Measurements from ENCODE around the gene PPARA. TPM values are rescaled to one million over a fixed set of nuclear protein-coding genes. Genes with fewer than 3 reads are reported as not detected.

The PPARA gene
- total RNA-seq, 1 donor, result 22.1 TPM

GRCh38 chr22:46246178-46246577 lies 95.9 kb downstream of the PPARA start:
- H3K27me3 ChIP-seq (ENCODE audit: insufficient read depth, low read length), result no peaks in the 10 kb centered on the region
- H3K36me3 ChIP-seq (ENCODE audit: insufficient read depth, low read length), result peaks cover 5% of the 10 kb centered on the region
- no peaks in the 10 kb centered on the region for H3K9me3 ChIP-seq (ENCODE audit: low read depth, low read length)
- no peak overlapping the region for H3K27ac ChIP-seq (ENCODE audit: low read depth, low read length)
- peaks cover 7% of the 10 kb centered on the region for H3K4me1 ChIP-seq (ENCODE audit: insufficient read depth, low read length)
- TF ChIP-seq CTCF (IDR thresholded peaks at IDR 0.05; ENCODE audit: extremely low read depth, low read depth, low read length), result no peak
- H3K4me3 ChIP-seq (ENCODE audit: insufficient read depth, low read length), result no peak overlapping the region
- H4K20me1 ChIP-seq (ENCODE audit: insufficient read depth, low read length), result peaks cover 5% of the 10 kb centered on the region
- peak; percentile 75 for DNase-seq (ENCODE audit: insufficient read length, low spot score, missing footprints)
- H3K4me2 ChIP-seq (ENCODE audit: insufficient read depth, low read length), result no peak overlapping the region
- H2AFZ ChIP-seq (ENCODE audit: low read length), result no peak overlapping the region
- H3K79me2 ChIP-seq (ENCODE audit: insufficient read depth, low read length), result peaks cover 6% of the 10 kb centered on the region

GRCh38 chr22:46247443-46247975 lies 97.2 kb downstream of the PPARA start:
- Histone ChIP-seq H3K4me2 (ENCODE audit: insufficient read depth, low read length) (no peak overlapping the region), H3K36me3 (ENCODE audit: insufficient read depth, low read length) (peaks cover 3% of the 10 kb centered on the region), H3K27ac (ENCODE audit: low read depth, low read length) (no peak overlapping the region), H3K4me1 (ENCODE audit: insufficient read depth, low read length) (peaks cover 9% of the 10 kb centered on the region), H3K9me3 (ENCODE audit: low read depth, low read length) (no peaks in the 10 kb centered on the region), H3K27me3 (ENCODE audit: insufficient read depth, low read length) (no peaks in the 10 kb centered on the region), H4K20me1 (ENCODE audit: insufficient read depth, low read length) (peaks cover 5% of the 10 kb centered on the region), H3K79me2 (ENCODE audit: insufficient read depth, low read length) (peaks cover 6% of the 10 kb centered on the region), H3K4me3 (ENCODE audit: insufficient read depth, low read length) (no peak overlapping the region), H2AFZ (ENCODE audit: low read length) (no peak overlapping the region)
- DNase-seq (ENCODE audit: insufficient read length, low spot score, missing footprints), result no peak
- no peak for TF ChIP-seq CTCF (IDR thresholded peaks at IDR 0.05; ENCODE audit: extremely low read depth, low read depth, low read length)

GRCh38 chr22:46250035-46250782 lies 99.9 kb downstream of the PPARA start, which contains the start of gene CDPF1:
CDPF1 (minus strand) TSS chr22:46250293; CDS start chr22:46248284, 2,009 bp downstream.
- H3K79me2 ChIP-seq (ENCODE audit: insufficient read depth, low read length), result peaks cover 6% of the 10 kb centered on the region
- peak; percentile 100 for DNase-seq (ENCODE audit: insufficient read length, low spot score, missing footprints)
- no peak for TF ChIP-seq CTCF (IDR thresholded peaks at IDR 0.05; ENCODE audit: extremely low read depth, low read depth, low read length)
- peaks cover 9% of the 10 kb centered on the region for H3K4me1 ChIP-seq (ENCODE audit: insufficient read depth, low read length)
- H3K9me3 ChIP-seq (ENCODE audit: low read depth, low read length), result peaks cover 2% of the 10 kb centered on the region
- H3K4me3 ChIP-seq (ENCODE audit: insufficient read depth, low read length), result peak within 1 kb of the TSS; percentile 87
- H3K27me3 ChIP-seq (ENCODE audit: insufficient read depth, low read length), result no peaks in the 10 kb centered on the region
- peak within 1 kb of the TSS; percentile 95 for H3K4me2 ChIP-seq (ENCODE audit: insufficient read depth, low read length)
- H3K27ac ChIP-seq (ENCODE audit: low read depth, low read length), result peak within 1 kb of the TSS; percentile 56
- peak within 1 kb of the TSS; percentile 92 for H2AFZ ChIP-seq (ENCODE audit: low read length)
- H4K20me1 ChIP-seq (ENCODE audit: insufficient read depth, low read length), result no peaks in the 10 kb centered on the region
- no peaks in the 10 kb centered on the region for H3K36me3 ChIP-seq (ENCODE audit: insufficient read depth, low read length)

GRCh38 chr22:46250783-46251125 lies 100.4 kb downstream of the PPARA start:
- peak overlapping the region; percentile 95 for H3K4me2 ChIP-seq (ENCODE audit: insufficient read depth, low read length)
- H4K20me1 ChIP-seq (ENCODE audit: insufficient read depth, low read length), result no peaks in the 10 kb centered on the region
- no peak for TF ChIP-seq CTCF (IDR thresholded peaks at IDR 0.05; ENCODE audit: extremely low read depth, low read depth, low read length)
- no peak for DNase-seq (ENCODE audit: insufficient read length, low spot score, missing footprints)
- peaks cover 9% of the 10 kb centered on the region for H3K4me1 ChIP-seq (ENCODE audit: insufficient read depth, low read length)
- peaks cover 6% of the 10 kb centered on the region for H3K79me2 ChIP-seq (ENCODE audit: insufficient read depth, low read length)
- peak overlapping the region; percentile 56 for H3K27ac ChIP-seq (ENCODE audit: low read depth, low read length)
- H3K4me3 ChIP-seq (ENCODE audit: insufficient read depth, low read length), result peak overlapping the region; percentile 87
- no peaks in the 10 kb centered on the region for H3K27me3 ChIP-seq (ENCODE audit: insufficient read depth, low read length)
- H3K36me3 ChIP-seq (ENCODE audit: insufficient read depth, low read length), result no peaks in the 10 kb centered on the region
- peaks cover 2% of the 10 kb centered on the region for H3K9me3 ChIP-seq (ENCODE audit: low read depth, low read length)
- peak overlapping the region; percentile 76 for H2AFZ ChIP-seq (ENCODE audit: low read length)

Measured in osteoblast (primary cell).